ENCODE results near the gene SLC9A8. TPM values are rescaled to one million over a fixed set of nuclear protein-coding genes. Genes with fewer than 3 reads are reported as not detected.

SLC9A8 gene
- polyA plus RNA-seq, 1 experiment = 2.3 TPM

DNA sequence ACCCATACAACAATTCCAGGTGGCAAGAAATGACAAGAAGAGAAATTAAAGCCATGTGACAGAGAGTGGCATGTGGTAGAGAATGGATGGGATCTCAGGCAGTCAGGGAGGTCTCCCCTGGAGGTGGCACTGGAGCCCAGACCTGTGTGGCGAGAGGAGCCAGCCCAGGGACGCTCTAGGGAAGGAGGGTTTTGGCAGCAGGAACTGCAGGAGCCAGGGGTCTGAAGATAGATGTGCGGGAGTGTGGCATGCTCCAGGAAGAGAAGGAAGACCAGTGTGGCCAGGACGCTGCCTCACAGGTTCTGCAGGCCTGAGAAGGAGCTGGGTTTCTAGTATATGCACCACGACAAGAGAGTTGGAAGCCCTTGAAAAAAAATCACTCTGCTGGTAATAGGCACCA is 57.6 kb downstream of the SLC9A8 start:
- no peak for DNase-seq (ENCODE audit: low read depth, low spot score)
- Histone ChIP-seq H3K27me3 (ENCODE audit: control insufficient read depth, insufficient read depth, low read length) (no peaks in the 10 kb centered on the region), H3K27ac (ENCODE audit: low read depth, low read length) (no peak overlapping the region), H3K4me3 (ENCODE audit: low read depth, low read length) (no peak overlapping the region), H3K9me3 (ENCODE audit: control insufficient read depth, insufficient read depth, low read length) (no peaks in the 10 kb centered on the region)
- ChIA-PET POLR2A (no interaction called here), CTCF (no interaction called here)
- TF ChIP-seq, protein P1, sequence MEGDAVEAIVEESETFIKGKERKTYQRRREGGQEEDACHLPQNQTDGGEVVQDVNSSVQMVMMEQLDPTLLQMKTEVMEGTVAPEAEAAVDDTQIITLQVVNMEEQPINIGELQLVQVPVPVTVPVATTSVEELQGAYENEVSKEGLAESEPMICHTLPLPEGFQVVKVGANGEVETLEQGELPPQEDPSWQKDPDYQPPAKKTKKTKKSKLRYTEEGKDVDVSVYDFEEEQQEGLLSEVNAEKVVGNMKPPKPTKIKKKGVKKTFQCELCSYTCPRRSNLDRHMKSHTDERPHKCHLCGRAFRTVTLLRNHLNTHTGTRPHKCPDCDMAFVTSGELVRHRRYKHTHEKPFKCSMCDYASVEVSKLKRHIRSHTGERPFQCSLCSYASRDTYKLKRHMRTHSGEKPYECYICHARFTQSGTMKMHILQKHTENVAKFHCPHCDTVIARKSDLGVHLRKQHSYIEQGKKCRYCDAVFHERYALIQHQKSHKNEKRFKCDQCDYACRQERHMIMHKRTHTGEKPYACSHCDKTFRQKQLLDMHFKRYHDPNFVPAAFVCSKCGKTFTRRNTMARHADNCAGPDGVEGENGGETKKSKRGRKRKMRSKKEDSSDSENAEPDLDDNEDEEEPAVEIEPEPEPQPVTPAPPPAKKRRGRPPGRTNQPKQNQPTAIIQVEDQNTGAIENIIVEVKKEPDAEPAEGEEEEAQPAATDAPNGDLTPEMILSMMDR (IDR thresholded peaks at IDR 0.05; ENCODE audit: low read depth, low read length) = no peak

DNA sequence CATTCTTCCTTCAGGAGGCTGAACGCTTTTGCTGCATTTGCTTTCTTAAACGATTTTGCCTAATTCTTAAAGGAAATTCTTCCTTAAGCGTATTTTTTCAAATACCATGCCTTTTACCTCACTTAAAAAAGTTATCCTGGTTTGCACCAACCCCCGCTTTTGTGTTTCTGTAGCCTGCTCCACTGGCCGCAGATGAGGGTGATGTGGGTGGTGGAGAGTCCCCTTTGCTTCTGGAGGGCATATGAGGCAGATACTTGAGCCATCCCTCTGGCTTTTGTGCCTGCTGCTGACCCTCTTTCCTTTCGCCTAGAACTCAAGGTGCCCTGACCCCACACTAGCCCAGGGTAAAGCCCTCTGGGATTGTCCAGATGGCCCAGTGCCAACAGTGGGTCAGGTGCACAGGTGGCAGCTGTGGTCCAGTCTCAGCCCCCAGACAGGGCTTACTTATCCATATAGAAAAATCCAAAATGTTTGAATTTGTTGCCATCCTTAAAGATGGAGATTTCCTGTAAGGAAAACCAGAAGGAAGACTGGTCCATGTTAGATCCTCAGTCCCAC is 58.8 kb downstream of the SLC9A8 start:
- CTCF ChIA-PET = interaction anchor here (0.9 kb wide), 1 partner anchor 107 kb away, joined by 5 read pairs; no protein-coding TSS in a partner anchor
- TF ChIP-seq, protein P1 (IDR thresholded peaks at IDR 0.05; ENCODE audit: low read depth, low read length) = no peak
- no peaks in the 10 kb centered on the region for H3K27me3 ChIP-seq (ENCODE audit: control insufficient read depth, insufficient read depth, low read length)
- no peaks in the 10 kb centered on the region for H3K9me3 ChIP-seq (ENCODE audit: control insufficient read depth, insufficient read depth, low read length)
- POLR2A ChIA-PET = interaction anchor here (0.7 kb wide), 1 partner anchor 1024 kb away, joined by 5 read pairs; no protein-coding TSS in a partner anchor
- DNase-seq (ENCODE audit: low read depth, low spot score) = no peak
- H3K4me3 ChIP-seq (ENCODE audit: low read depth, low read length) = no peak overlapping the region
- H3K27ac ChIP-seq (ENCODE audit: low read depth, low read length) = no peak overlapping the region

DNA sequence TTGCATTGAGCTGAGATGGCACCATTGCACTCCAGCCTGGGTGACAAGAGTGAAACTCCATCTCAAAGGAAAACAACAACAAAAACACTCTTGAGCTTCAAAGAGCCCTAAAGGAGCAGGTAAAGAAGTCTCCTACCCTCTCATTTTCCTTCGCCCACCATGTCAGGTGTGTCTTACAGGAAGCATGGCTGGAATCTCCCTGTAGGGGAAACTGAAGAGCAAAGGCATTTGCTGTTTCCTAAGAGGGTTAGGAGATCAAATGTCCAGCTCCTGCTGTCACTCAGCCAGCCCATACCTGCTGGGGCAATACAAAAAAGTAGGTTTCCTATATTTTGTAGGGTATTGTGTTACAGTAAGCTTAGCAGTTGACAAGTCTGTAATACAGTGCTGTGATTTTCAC is 59.4 kb downstream of the SLC9A8 start:
- CTCF ChIA-PET = interaction anchor here (0.9 kb wide), 1 partner anchor 107 kb away, joined by 5 read pairs; no protein-coding TSS in a partner anchor

DNA sequence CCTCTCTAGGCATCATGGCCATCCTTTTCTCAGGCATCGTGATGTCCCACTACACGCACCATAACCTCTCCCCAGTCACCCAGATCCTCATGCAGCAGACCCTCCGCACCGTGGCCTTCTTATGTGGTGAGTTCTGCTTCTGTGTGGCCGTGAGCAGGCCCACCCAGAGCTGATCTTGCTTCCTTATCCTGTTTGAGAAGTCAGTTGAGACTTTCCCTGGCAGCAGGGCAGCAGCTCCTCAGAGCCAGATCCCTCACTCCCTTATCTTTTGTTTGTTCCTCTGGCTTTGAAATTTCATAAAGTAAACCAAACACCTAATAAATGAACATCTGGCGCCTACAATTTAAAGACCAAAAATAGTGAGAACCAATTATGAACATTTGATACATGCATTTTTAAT is 62.1 kb downstream of the SLC9A8 start:
- ChIA-PET POLR2A (no interaction called here), CTCF (no interaction called here)
- Histone ChIP-seq H3K4me3 (ENCODE audit: low read depth, low read length) (no peak overlapping the region), H3K27me3 (ENCODE audit: control insufficient read depth, insufficient read depth, low read length) (no peaks in the 10 kb centered on the region), H3K9me3 (ENCODE audit: control insufficient read depth, insufficient read depth, low read length) (no peaks in the 10 kb centered on the region), H3K27ac (ENCODE audit: low read depth, low read length) (no peak overlapping the region)
- TF ChIP-seq, protein P1 (IDR thresholded peaks at IDR 0.05; ENCODE audit: low read depth, low read length) = no peak
- DNase-seq (ENCODE audit: low read depth, low spot score) = no peak

More for the DNA sequence above, 59.4 kb downstream of the SLC9A8 start:
- no peaks in the 10 kb centered on the region for H3K27me3 ChIP-seq (ENCODE audit: control insufficient read depth, insufficient read depth, low read length)
- DNase-seq (ENCODE audit: low read depth, low spot score) = no peak
- H3K4me3 ChIP-seq (ENCODE audit: low read depth, low read length) = no peak overlapping the region
- TF ChIP-seq, protein P1 (IDR thresholded peaks at IDR 0.05; ENCODE audit: low read depth, low read length) = no peak
- H3K9me3 ChIP-seq (ENCODE audit: control insufficient read depth, insufficient read depth, low read length) = no peaks in the 10 kb centered on the region
- POLR2A ChIA-PET = interaction anchor here (0.7 kb wide), 2 partner anchors 25 to 1024 kb away, joined by 3 to 5 read pairs; no protein-coding TSS in a partner anchor
- no peak overlapping the region for H3K27ac ChIP-seq (ENCODE audit: low read depth, low read length)

DNA sequence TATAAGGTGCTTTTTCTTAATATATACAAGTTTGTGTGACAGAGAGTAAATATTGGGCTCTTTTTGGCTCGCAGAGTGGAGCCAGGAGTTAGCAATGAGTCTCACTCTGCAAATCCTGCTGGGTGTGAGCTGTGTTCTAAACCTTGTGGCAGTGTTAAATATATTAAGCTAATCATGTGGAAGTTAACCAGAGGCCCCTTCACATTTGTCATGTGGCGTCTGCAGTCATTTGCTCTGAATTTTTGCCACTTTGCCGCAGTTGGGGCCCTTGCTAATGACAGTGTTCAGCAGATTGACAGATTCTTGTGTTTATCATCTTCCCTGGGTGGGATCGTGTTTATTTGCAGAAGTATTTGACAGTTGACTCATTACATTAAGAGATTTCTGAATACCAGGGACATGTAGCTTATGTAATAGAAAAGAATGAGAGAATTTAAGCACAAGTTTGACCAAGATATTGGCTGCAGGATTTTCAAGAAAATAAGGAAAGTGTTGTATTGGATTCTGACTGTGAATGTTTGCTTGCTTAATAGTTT is 64.8 kb downstream of the SLC9A8 start:
- DNase-seq (ENCODE audit: low read depth, low spot score) = no peak
- ChIA-PET POLR2A (no interaction called here), CTCF (interaction anchor here (0.6 to 3.5 kb wide), 2 partner anchors 11 to 275 kb away, joined by 6 to 19 read pairs; no protein-coding TSS in a partner anchor)
- Histone ChIP-seq H3K9me3 (ENCODE audit: control insufficient read depth, insufficient read depth, low read length) (no peaks in the 10 kb centered on the region), H3K4me3 (ENCODE audit: low read depth, low read length) (no peak overlapping the region), H3K27ac (ENCODE audit: low read depth, low read length) (no peak overlapping the region), H3K27me3 (ENCODE audit: control insufficient read depth, insufficient read depth, low read length) (no peaks in the 10 kb centered on the region)
- TF ChIP-seq, protein P1 (IDR thresholded peaks at IDR 0.05; ENCODE audit: low read depth, low read length) = no peak

All from AG04450 (cell line).